ENCODE measurements around the gene SH3BGRL.

DNA sequence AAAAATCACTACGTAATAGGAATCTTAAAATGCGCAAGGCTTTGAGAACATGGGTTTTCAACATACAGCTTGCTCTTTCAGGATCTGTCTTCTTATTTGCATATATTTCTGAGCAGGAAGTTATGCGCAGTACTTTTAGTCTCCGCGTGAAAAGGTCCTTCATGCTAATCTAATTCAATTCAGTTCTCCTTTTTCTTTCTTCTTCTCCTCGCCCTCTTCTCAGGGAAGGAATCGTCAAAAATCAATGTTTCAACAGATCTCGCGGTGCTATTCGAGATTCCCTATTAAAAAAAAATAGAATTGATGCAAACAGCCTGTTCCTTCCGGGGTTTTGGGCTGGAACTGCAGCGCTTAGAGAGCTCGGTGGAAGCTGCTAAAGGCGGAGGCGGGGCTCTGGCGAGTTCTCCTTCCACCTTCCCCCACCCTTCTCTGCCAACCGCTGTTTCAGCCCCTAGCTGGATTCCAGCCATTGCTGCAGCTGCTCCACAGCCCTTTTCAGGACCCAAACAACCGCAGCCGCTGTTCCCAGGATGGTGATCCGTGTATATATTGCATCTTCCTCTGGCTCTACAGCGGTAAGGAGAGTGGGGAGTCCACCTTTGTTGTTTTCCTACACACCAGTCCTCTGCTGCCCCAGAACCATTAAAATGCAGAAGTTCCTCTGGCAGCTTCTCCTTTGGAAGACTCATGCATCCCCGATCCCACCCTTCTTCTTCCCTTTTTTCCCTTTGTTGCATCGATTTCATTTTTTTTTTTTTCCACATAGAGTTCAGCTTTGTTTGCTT is at the start of gene SH3BGRL, which contains the start of gene HMGN5:
- TF ChIP-seq POLR2A (IDR thresholded peaks at IDR 0.05) (peak; percentile 9 to 15), EP300 (IDR thresholded peaks at IDR 0.05) (no peak), POLR2AphosphoS5 (IDR thresholded peaks at IDR 0.05) (peak; percentile 15)
- TF ChIP-seq, protein P1, sequence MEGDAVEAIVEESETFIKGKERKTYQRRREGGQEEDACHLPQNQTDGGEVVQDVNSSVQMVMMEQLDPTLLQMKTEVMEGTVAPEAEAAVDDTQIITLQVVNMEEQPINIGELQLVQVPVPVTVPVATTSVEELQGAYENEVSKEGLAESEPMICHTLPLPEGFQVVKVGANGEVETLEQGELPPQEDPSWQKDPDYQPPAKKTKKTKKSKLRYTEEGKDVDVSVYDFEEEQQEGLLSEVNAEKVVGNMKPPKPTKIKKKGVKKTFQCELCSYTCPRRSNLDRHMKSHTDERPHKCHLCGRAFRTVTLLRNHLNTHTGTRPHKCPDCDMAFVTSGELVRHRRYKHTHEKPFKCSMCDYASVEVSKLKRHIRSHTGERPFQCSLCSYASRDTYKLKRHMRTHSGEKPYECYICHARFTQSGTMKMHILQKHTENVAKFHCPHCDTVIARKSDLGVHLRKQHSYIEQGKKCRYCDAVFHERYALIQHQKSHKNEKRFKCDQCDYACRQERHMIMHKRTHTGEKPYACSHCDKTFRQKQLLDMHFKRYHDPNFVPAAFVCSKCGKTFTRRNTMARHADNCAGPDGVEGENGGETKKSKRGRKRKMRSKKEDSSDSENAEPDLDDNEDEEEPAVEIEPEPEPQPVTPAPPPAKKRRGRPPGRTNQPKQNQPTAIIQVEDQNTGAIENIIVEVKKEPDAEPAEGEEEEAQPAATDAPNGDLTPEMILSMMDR (IDR thresholded peaks at IDR 0.05), result peak in 2 of 4 experiments; percentile 12 to 29

Data from gastroesophageal sphincter (tissue), 3 donors.